ENCODE results near the gene PAQR4.
A peak's percentile ranks its signal among the peaks of the same experiment; 100 is the strongest.

Gene PAQR4

GRCh38 chr16:3007957-3008689 lies 39.0 kb downstream of the PAQR4 start:
- no peak for DNase-seq (ENCODE audit: low spot score)

- no peak for DNase-seq (ENCODE audit: low spot score)
Observed at GRCh38 chr16:3008690-3009037, 39.5 kb downstream of the PAQR4 start.

GRCh38 chr16:3009568-3010390 lies 40.6 kb downstream of the PAQR4 start:
- no peak for DNase-seq (ENCODE audit: low spot score)

GRCh38 chr16:3010510-3010909 lies 41.4 kb downstream of the PAQR4 start:
- DNase-seq (ENCODE audit: low spot score) = no peak

- no peak for DNase-seq (ENCODE audit: low spot score)
Observed at GRCh38 chr16:3012246-3012645, 43.1 kb downstream of the PAQR4 start.

DNA sequence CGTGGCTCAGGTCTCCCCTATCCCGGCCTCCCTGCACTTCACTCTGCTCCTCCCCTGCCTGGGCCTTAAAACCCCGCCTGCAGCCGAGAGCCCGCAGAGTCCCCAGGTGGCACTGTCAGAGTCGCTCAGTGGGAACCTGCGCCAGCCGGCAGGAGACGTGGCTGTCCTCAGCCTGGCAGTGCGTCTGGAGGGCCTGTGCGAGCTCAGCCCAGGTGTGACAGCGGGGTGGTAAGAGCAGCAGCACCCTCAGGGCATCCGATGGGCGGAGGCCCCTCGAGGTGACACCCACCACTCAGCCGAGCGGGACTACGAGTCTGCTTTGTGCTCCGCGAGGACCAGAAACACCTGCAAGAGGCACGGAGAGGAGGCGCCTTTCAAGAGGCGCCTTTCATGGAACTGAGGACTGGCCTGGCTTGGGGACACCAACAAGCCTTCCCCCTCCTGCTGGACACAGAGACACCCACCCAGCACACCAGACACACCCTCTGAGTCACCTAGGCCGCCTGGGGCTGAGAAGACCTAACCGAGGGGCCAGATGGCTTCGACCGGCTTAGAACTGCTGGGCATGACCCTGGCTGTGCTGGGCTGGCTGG lies 43.8 kb downstream of the PAQR4 start, which contains the start of gene CLDN9:
TSS of gene CLDN9 (plus strand) at position 96 of the 593 bp plus-strand sequence. CDS start at position 536, 440 bp downstream.
- DNase-seq (ENCODE audit: low spot score) = no peak

DNA sequence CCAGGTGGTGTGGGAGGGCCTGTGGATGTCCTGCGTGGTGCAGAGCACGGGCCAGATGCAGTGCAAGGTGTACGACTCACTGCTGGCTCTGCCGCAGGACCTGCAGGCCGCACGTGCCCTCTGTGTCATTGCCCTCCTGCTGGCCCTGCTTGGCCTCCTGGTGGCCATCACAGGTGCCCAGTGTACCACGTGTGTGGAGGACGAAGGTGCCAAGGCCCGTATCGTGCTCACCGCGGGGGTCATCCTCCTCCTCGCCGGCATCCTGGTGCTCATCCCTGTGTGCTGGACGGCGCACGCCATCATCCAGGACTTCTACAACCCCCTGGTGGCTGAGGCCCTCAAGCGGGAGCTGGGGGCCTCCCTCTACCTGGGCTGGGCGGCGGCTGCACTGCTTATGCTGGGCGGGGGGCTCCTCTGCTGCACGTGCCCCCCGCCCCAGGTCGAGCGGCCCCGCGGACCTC lies 44.4 kb downstream of the PAQR4 start:
- DNase-seq (ENCODE audit: low spot score) = no peak

DNA sequence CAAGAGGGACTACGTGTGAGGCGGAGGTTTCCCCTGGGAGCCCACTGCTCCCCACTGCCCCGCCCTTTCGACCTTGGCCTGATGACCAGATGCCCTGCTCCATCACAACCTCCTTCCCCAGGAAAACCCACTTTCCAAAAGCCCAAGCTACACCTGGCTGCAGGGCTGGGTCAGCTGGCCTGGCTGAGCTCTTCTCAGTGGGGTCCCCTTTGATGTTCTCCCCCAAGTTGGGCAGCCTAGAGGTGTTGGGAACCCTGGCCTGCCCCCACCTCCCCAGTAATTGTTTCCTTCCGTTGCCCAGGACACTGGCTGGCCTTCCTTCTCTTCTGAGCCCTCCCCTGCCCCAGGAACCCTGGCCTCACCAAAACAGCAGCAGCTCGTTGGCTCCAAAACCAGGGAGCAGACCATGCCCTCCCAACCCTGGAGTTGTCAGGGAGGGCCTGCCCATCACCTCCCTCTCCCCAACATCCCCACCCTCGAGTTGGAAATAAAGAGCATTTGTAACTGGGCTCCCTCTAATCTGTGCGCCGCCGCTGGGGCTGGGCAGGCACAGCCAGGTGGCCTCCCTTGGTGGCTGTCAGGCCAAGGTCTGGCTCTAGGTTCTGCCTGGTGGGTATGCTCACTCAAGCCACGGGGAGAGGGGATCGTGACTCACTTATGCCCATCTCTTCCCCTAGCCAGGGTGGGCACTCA lies 45.0 kb downstream of the PAQR4 start:
- no peak for DNase-seq (ENCODE audit: low spot score)

DNA sequence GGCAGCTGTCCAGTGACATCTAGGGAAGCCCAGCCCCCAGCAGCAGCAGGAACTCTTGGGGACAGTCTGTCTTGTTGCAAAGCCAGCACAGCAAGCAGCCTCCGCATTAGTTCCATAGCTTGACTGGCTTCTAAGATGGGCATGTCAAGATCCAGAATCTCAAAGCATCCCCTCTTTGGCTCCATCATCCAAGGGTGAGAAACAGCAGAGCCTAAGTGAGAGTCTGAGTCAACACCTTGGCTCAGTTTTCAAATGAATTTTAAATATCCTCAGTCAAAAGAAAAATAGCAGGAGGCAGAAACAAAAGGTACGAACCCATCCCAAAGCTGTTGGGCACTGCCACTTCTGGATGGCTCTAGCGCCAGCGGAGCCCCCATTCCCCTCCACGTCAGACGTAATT lies 45.8 kb downstream of the PAQR4 start:
- DNase-seq (ENCODE audit: low spot score) = no peak

DNA sequence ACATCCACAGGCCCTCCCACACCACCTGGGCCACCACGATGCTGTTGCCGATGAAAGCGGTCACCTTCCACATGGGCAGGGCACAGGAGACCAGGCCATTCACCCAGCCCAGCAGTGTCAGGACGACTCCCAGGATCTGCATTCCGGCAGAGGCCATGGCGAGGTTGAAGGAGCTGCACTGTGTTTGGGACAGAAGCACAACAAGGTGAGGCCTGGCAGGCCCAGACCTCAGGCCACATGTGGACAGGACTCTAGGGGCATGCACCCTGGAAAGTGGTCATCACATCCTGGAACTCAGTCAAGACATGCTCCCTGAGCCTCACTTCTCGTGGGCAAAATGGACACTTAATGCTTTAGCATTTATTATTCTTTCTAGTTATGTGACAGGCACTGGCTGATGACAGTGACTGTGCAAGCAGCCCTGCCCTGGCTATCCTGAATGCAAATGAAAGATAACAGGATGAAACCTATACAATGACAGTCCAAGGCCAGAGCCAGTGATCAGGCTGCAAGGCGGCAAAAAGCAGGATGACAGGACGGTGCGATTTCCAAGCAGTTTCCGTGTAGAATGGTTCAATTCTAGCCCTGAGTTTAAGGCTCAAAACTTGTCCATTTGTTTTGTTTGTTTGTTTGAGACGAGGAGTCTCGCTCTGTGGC lies 46.8 kb downstream of the PAQR4 start:
- DNase-seq (ENCODE audit: low spot score) = peak; percentile 33

GRCh38 chr16:3017344-3017743 lies 48.2 kb downstream of the PAQR4 start:
- no peak for DNase-seq (ENCODE audit: low spot score)

DNA sequence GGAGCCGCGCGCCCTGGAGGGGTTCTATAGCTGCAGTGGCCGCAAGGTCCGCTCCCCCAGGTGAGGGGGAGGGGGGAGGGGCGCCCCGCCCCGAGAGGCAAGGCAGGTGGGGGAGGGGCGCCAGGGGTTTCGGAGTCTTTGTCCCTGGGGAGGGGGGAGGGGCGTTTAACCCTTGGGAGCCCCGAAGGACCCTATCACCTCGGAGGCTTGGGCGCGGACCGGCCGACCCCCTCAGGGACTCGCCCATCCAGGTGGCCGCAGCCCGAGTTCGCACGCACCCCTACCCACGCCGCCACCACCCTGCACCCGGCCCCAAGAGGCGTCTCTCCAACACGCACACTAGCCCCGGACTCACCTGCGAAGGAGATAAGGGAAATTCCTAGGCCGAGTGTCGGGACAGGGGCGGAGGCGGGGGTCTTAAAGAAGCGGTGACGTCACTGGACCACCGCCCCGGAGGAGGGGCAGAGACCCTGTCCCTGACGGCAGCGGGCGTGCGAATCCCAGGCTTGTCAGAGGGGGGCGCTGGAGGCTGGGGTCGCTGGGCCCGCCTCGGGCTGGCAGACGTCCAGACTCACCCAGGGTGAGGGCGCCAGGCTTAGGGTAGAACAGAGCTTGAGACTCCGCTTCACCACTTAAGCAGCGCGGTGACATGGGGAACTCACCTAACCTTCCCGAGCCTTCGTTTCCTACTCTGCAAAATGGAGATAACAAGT lies 48.8 kb downstream of the PAQR4 start, which contains the start of gene CLDN6:
TSS of gene CLDN6 (minus strand) at position 390 of the 713 bp plus-strand sequence. CDS start 2,162 bp downstream, outside the sequence.
- peak; percentile 9 for DNase-seq (ENCODE audit: low spot score)

- DNase-seq (ENCODE audit: low spot score) = no peak
Observed at GRCh38 chr16:3019594-3020246, 50.6 kb downstream of the PAQR4 start.

DNA sequence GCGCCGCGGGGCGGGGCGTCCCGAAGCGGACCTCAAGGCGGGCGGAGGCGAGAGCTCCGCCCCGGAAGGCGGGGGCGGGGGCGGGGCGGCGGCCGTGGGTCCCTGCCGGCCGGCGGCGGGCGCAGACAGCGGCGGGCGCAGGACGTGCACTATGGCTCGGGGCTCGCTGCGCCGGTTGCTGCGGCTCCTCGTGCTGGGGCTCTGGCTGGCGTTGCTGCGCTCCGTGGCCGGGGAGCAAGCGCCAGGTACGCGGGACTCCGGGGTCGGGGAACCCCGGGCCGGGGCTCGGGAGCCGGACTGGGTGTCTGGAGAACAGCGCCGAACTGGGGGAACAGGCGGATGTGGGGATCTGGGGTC lies 51.1 kb downstream of the PAQR4 start, which contains the start of gene TNFRSF12A:
TSS of gene TNFRSF12A (plus strand) at position 122 of the 357 bp plus-strand sequence. CDS start at position 152, 30 bp downstream.
- peak; percentile 83 for DNase-seq (ENCODE audit: low spot score)

GRCh38 chr16:3020604-3021448 lies 51.7 kb downstream of the PAQR4 start:
- DNase-seq (ENCODE audit: low spot score) = peak; percentile 49

- peak; percentile 72 for DNase-seq (ENCODE audit: low spot score)
Observed at GRCh38 chr16:3021449-3022207, 52.5 kb downstream of the PAQR4 start.

GRCh38 chr16:3022208-3022683 lies 53.1 kb downstream of the PAQR4 start:
- peak; percentile 84 for DNase-seq (ENCODE audit: low spot score)

DNA sequence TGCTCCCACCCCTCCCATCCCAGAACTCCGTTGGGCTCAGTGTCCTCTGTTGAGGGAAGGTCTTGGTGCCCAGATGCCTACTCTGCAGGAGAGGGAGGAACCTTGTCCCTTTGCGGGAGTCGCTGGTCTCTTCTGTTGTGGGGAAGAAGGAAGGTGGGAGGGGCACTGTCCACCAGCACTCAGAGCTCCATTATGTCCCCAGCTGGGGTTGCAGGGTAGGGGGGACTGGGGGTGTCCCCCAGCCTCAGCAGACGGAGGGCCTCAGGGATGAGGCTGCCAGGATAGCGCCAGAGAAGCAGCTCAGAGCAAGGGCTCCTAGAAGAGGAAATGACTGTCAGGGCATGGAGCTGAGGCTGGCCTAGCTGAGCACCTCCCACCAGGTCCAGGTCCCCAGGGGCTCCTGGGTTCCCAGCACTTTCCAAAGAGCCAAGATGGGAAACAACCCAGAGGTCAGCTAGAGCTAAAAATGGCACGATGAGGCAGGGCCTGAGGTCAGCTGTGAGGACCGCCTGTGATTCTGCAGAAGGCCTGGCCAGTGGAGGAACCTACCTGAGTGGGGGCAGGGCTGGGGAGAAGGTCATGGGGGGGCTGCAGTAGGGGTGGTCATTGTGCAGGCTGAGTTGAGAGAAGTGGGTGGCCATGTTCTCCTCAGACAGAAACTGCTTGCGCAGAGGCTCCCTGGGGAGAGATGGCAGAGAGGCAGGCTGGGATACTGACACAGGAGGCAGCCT lies 53.7 kb downstream of the PAQR4 start:
- no peak for DNase-seq (ENCODE audit: low spot score)

Data from hematopoietic multipotent progenitor cell treated with erythropoietin and hydrocortisone succinate and interleukin-3 and kit ligand, for 15 days (in vitro differentiated cells).